ENCODE measurements around the gene PDIA5.

PDIA5 gene

GRCh38 chr3:123126653-123127052 is 59.8 kb downstream of the PDIA5 start:
- no peak overlapping the region for H3K4me3 ChIP-seq (ENCODE audit: insufficient read depth in 1 of 2, low read depth in 1 of 2, low read length in 2 of 2)
- no peaks in the 10 kb centered on the region for H3K9me3 ChIP-seq (ENCODE audit: control insufficient read depth, low read length)
- H2BK5ac ChIP-seq (ENCODE audit: low read depth, low read length, poor library complexity, severe bottlenecking): no peak overlapping the region
- over 99% methylated on average over 3 of the region's 3 CpGs for WGBS
- H3K27me3 ChIP-seq (ENCODE audit: control insufficient read depth in 1 of 2, insufficient read depth in 1 of 2, low read length in 2 of 2): no peaks in the 10 kb centered on the region
- H3K4me1 ChIP-seq (ENCODE audit: control insufficient read depth, insufficient read depth, low read depth, low read length): no peaks in the 10 kb centered on the region
- H2AK5ac ChIP-seq (ENCODE audit: low read length, severe bottlenecking): no peak overlapping the region
- H3K36me3 ChIP-seq (ENCODE audit: control insufficient read depth in 1 of 2, insufficient read depth in 2 of 2, low read depth in 1 of 2, low read length in 2 of 2): peaks cover 52 to 84% of the 10 kb centered on the region in 2 experiments
- H3K4me2 ChIP-seq (ENCODE audit: low read length, poor library complexity, severe bottlenecking): no peak overlapping the region
- H3K79me1 ChIP-seq (replicated peaks; ENCODE audit: low read length, poor library complexity, severe bottlenecking): peaks cover 3% of the 10 kb centered on the region
- H3K14ac ChIP-seq (ENCODE audit: low read length in 2 of 2): no peak overlapping the region
- H2AFZ ChIP-seq (ENCODE audit: low read depth, low read length): no peak overlapping the region
- H3K23ac ChIP-seq (ENCODE audit: low read length in 2 of 2): no peak overlapping the region
- no peak overlapping the region for H3K27ac ChIP-seq (ENCODE audit: low read length, poor library complexity, severe bottlenecking)
- DNase-seq: no peak
- H4K91ac ChIP-seq (ENCODE audit: low read length): no peak overlapping the region
- no peak overlapping the region for H3K4ac ChIP-seq (ENCODE audit: low read depth in 1 of 2, low read length in 2 of 2)
- H2BK12ac ChIP-seq (ENCODE audit: low read length in 2 of 2): no peak overlapping the region
- H3K9ac ChIP-seq (ENCODE audit: low read length): no peak overlapping the region
- H2BK15ac ChIP-seq (ENCODE audit: low read depth, poor library complexity, severe bottlenecking): no peak overlapping the region
- no peak overlapping the region for H4K8ac ChIP-seq (ENCODE audit: low read length)
- no peak overlapping the region for H3K18ac ChIP-seq (ENCODE audit: low read depth in 1 of 2, low read length in 2 of 2)
- H2BK120ac ChIP-seq (ENCODE audit: low read depth, low read length): no peak overlapping the region

- Histone ChIP-seq H3K27me3 (ENCODE audit: control insufficient read depth in 1 of 2, insufficient read depth in 1 of 2, low read length in 2 of 2) (no peaks in the 10 kb centered on the region), H4K8ac (ENCODE audit: low read length) (no peak overlapping the region), H3K36me3 (ENCODE audit: control insufficient read depth in 1 of 2, insufficient read depth in 2 of 2, low read depth in 1 of 2, low read length in 2 of 2) (peaks cover 56 to 89% of the 10 kb centered on the region in 2 experiments), H3K27ac (ENCODE audit: low read length, poor library complexity, severe bottlenecking) (no peak overlapping the region), H3K14ac (ENCODE audit: low read length in 2 of 2) (no peak overlapping the region), H2BK12ac (ENCODE audit: low read length in 2 of 2) (no peak overlapping the region), H4K91ac (ENCODE audit: low read length) (no peak overlapping the region), H3K23ac (ENCODE audit: low read length in 2 of 2) (no peak overlapping the region), H3K18ac (ENCODE audit: low read depth in 1 of 2, low read length in 2 of 2) (no peak overlapping the region), H3K79me1 (replicated peaks; ENCODE audit: low read length, poor library complexity, severe bottlenecking) (peaks cover 6% of the 10 kb centered on the region), H3K4ac (ENCODE audit: low read depth in 1 of 2, low read length in 2 of 2) (no peak overlapping the region), H2AK5ac (ENCODE audit: low read length, severe bottlenecking) (no peak overlapping the region), H3K4me1 (ENCODE audit: control insufficient read depth, insufficient read depth, low read depth, low read length) (no peaks in the 10 kb centered on the region), H2AFZ (ENCODE audit: low read depth, low read length) (no peak overlapping the region), H2BK120ac (ENCODE audit: low read depth, low read length) (no peak overlapping the region), H3K4me3 (ENCODE audit: insufficient read depth in 1 of 2, low read depth in 1 of 2, low read length in 2 of 2) (no peak overlapping the region), H3K9me3 (ENCODE audit: control insufficient read depth, low read length) (no peaks in the 10 kb centered on the region), H3K4me2 (ENCODE audit: low read length, poor library complexity, severe bottlenecking) (no peak overlapping the region), H3K9ac (ENCODE audit: low read length) (no peak overlapping the region), H2BK15ac (ENCODE audit: low read depth, poor library complexity, severe bottlenecking) (no peak overlapping the region), H2BK5ac (ENCODE audit: low read depth, low read length, poor library complexity, severe bottlenecking) (no peak overlapping the region)
- no peak for DNase-seq
- 92% methylated on average over 3 of the region's 3 CpGs for WGBS
These were observed 62.3 kb downstream of the PDIA5 start for GRCh38 chr3:123129092-123129491.

- 93% methylated on average over 7 of the region's 7 CpGs for WGBS
- no peaks in the 10 kb centered on the region for H3K27me3 ChIP-seq (ENCODE audit: control insufficient read depth in 1 of 2, insufficient read depth in 1 of 2, low read length in 2 of 2)
These were observed 62.7 kb downstream of the PDIA5 start for GRCh38 chr3:123129532-123129931.

GRCh38 chr3:123130079-123130750 is 63.4 kb downstream of the PDIA5 start:
- Histone ChIP-seq H3K4ac (ENCODE audit: low read depth in 1 of 2, low read length in 2 of 2) (no peak overlapping the region), H3K27me3 (ENCODE audit: control insufficient read depth in 1 of 2, insufficient read depth in 1 of 2, low read length in 2 of 2) (no peaks in the 10 kb centered on the region), H3K4me2 (ENCODE audit: low read length, poor library complexity, severe bottlenecking) (no peak overlapping the region), H2BK12ac (ENCODE audit: low read length in 2 of 2) (no peak overlapping the region), H4K91ac (ENCODE audit: low read length) (no peak overlapping the region), H2BK5ac (ENCODE audit: low read depth, low read length, poor library complexity, severe bottlenecking) (no peak overlapping the region), H3K4me1 (ENCODE audit: control insufficient read depth, insufficient read depth, low read depth, low read length) (no peaks in the 10 kb centered on the region), H2BK120ac (ENCODE audit: low read depth, low read length) (no peak overlapping the region), H2AK5ac (ENCODE audit: low read length, severe bottlenecking) (no peak overlapping the region), H3K23ac (ENCODE audit: low read length in 2 of 2) (no peak overlapping the region), H2AFZ (ENCODE audit: low read depth, low read length) (no peak overlapping the region), H3K14ac (ENCODE audit: low read length in 2 of 2) (no peak overlapping the region), H2BK15ac (ENCODE audit: low read depth, poor library complexity, severe bottlenecking) (no peak overlapping the region), H3K27ac (ENCODE audit: low read length, poor library complexity, severe bottlenecking) (no peak overlapping the region), H3K36me3 (ENCODE audit: control insufficient read depth in 1 of 2, insufficient read depth in 2 of 2, low read depth in 1 of 2, low read length in 2 of 2) (peaks cover 58 to 89% of the 10 kb centered on the region in 2 experiments), H3K9me3 (ENCODE audit: control insufficient read depth, low read length) (no peaks in the 10 kb centered on the region), H3K18ac (ENCODE audit: low read depth in 1 of 2, low read length in 2 of 2) (no peak overlapping the region), H3K9ac (ENCODE audit: low read length) (no peak overlapping the region), H3K4me3 (ENCODE audit: insufficient read depth in 1 of 2, low read depth in 1 of 2, low read length in 2 of 2) (no peak overlapping the region), H4K8ac (ENCODE audit: low read length) (no peak overlapping the region), H3K79me1 (replicated peaks; ENCODE audit: low read length, poor library complexity, severe bottlenecking) (peaks cover 7% of the 10 kb centered on the region)
- WGBS: 99% methylated on average over 12 of the region's 12 CpGs
- DNase-seq: no peak

More at GRCh38 chr3:123129532-123129931, 62.7 kb downstream of the PDIA5 start:
- H2BK5ac ChIP-seq (ENCODE audit: low read depth, low read length, poor library complexity, severe bottlenecking): no peak overlapping the region
- H3K9ac ChIP-seq (ENCODE audit: low read length): no peak overlapping the region
- H2AFZ ChIP-seq (ENCODE audit: low read depth, low read length): no peak overlapping the region
- H3K14ac ChIP-seq (ENCODE audit: low read length in 2 of 2): no peak overlapping the region
- no peaks in the 10 kb centered on the region for H3K9me3 ChIP-seq (ENCODE audit: control insufficient read depth, low read length)
- H2AK5ac ChIP-seq (ENCODE audit: low read length, severe bottlenecking): no peak overlapping the region
- no peak overlapping the region for H2BK12ac ChIP-seq (ENCODE audit: low read length in 2 of 2)
- H3K79me1 ChIP-seq (replicated peaks; ENCODE audit: low read length, poor library complexity, severe bottlenecking): peaks cover 6% of the 10 kb centered on the region
- no peak overlapping the region for H3K4me3 ChIP-seq (ENCODE audit: insufficient read depth in 1 of 2, low read depth in 1 of 2, low read length in 2 of 2)
- H2BK15ac ChIP-seq (ENCODE audit: low read depth, poor library complexity, severe bottlenecking): no peak overlapping the region
- no peak for DNase-seq
- H3K4me2 ChIP-seq (ENCODE audit: low read length, poor library complexity, severe bottlenecking): no peak overlapping the region
- no peak overlapping the region for H4K8ac ChIP-seq (ENCODE audit: low read length)
- H3K4ac ChIP-seq (ENCODE audit: low read depth in 1 of 2, low read length in 2 of 2): no peak overlapping the region
- no peak overlapping the region for H2BK120ac ChIP-seq (ENCODE audit: low read depth, low read length)
- H3K23ac ChIP-seq (ENCODE audit: low read length in 2 of 2): no peak overlapping the region
- H3K27ac ChIP-seq (ENCODE audit: low read length, poor library complexity, severe bottlenecking): no peak overlapping the region
- no peak overlapping the region for H4K91ac ChIP-seq (ENCODE audit: low read length)
- H3K36me3 ChIP-seq (ENCODE audit: control insufficient read depth in 1 of 2, insufficient read depth in 2 of 2, low read depth in 1 of 2, low read length in 2 of 2): peaks cover 56 to 89% of the 10 kb centered on the region in 2 experiments
- H3K4me1 ChIP-seq (ENCODE audit: control insufficient read depth, insufficient read depth, low read depth, low read length): no peaks in the 10 kb centered on the region
- no peak overlapping the region for H3K18ac ChIP-seq (ENCODE audit: low read depth in 1 of 2, low read length in 2 of 2)

All from mesenchymal stem cell (in vitro differentiated cells and primary cell).